GM21367 (cell line): ENCODE results near the gene GUCY1A2.

Source experiments
- ATAC-seq: cut with Tn5 transposase; IDR thresholded peaks from one replicate; pipeline ENCODE4 v1.9.1; 2021; ENCODE audit not compliant: unreplicated experiment

GUCY1A2 gene

GRCh38 chr11:106681435-106681834 lies 336.8 kb downstream of the GUCY1A2 start:
- no peak for ATAC-seq

DNA sequence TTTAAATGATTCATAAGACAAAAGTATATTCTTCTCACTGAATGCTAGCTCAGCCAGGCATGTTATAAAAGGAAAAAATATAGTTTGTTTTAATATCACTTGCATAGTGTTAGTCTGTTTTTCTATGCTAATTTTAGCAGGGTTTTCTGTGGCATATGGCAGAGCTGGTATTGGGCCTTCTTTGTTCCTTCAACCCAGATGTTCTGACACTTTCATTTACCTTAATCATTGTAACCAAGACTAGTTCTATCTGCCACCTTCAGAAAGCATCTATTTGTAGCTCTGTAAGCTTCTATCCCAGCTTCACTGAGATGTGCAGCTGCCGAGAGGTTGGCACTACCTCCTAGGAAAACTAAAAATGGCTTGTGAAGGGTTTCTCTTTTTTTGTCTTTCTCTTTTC lies 338.7 kb downstream of the GUCY1A2 start:
- no peak for ATAC-seq

- ATAC-seq: no peak
These were observed 339.1 kb downstream of the GUCY1A2 start for GRCh38 chr11:106679181-106679580.

DNA sequence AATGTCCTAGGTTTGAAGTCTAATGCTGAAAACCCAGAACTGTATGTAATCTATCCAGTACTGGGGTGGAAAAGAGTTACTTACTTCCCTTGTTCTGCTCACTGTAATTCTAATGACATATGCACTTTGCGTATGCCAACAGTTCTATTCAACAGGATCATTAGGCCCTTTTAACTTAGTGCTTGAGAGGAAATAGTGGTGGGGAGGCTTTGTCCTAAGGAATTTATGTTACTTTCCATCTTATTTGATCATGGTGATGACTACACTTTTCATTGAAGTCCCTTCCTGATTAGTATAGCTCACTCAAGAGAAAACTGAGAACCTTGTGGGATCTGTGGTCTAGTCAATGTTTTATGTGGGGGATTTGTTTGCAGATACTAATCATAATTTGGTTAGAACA lies 348.2 kb downstream of the GUCY1A2 start:
- ATAC-seq: no peak

DNA sequence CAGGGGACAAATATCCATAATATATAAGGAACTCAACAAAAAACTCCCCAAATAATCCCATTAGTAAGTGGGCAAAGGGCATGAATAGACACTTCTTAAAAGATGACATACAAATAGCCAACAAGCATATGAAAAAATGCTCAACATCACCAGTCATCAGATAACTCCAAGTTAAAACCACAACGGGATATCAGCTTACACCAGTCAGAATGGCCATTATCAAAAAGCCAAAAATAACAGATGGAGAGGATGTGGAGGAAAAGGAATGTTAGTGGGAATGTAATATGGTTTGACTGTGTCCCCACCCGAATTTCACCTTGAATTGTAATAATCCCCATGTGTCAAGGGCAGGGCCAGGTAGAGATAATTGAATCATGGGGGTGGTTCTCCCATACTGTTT lies 350.1 kb downstream of the GUCY1A2 start:
- ATAC-seq: no peak

GRCh38 chr11:106656646-106657045 lies 361.6 kb downstream of the GUCY1A2 start:
- ATAC-seq: no peak

DNA sequence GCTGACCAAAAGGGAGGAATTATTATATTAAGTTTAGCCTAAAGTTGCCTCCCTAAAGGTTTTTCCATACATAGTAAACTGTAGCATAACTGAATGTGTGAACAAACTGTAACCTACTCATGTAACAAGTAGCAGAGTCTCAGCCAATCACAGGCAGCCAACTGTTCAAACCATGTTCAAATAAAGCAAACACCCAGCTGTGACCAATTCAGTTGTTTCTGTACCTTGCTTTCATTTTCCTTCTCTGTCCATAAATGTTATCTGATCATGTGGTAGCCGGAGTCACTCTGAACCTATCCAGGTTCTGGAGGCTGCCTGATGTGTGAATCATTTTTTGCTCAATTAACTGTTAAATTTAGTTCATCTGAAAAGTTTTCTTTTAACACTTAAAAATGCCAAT lies 373.5 kb downstream of the GUCY1A2 start:
- ATAC-seq: no peak

DNA sequence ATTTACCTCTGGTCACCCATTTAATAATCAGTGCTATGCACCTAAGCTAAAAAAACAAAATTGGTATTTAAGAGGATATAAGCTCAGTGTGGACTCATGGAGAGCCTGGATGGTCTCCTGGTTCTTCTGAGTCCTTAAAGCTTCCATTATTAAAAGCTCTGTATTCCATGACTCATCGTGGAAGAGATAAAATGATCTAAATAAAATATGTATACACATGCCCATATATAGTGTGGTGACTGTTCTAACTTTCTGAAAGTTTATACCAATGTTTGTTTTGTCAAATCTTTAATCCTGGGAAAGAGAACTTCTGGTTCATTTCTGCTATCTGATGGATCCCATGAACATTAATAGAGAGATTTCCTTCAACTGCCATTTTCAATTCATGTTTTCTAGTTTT lies 375.9 kb downstream of the GUCY1A2 start:
- ATAC-seq: no peak

DNA sequence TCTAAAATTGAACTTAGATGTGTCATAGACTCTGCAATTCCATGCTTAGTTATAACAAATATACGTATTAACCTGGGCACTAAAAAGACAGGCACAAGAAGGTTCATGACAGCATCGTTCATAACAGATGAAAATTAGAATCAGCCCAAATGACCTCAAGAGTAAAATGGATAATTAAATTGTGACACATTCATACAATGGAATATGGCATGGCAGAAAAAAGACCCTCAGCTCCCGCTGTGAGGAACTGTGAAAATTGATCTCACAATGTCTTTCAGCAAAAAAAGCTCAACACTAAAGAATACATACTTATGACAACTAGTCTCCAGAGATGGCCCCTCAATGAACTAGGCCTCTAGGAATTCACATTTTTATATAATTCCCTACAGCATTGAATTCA lies 386.0 kb downstream of the GUCY1A2 start:
- no peak for ATAC-seq

- ATAC-seq: no peak
These were observed 390.6 kb downstream of the GUCY1A2 start for GRCh38 chr11:106627694-106628093.

- no peak for ATAC-seq
These were observed 392.7 kb downstream of the GUCY1A2 start for GRCh38 chr11:106625566-106625965.

DNA sequence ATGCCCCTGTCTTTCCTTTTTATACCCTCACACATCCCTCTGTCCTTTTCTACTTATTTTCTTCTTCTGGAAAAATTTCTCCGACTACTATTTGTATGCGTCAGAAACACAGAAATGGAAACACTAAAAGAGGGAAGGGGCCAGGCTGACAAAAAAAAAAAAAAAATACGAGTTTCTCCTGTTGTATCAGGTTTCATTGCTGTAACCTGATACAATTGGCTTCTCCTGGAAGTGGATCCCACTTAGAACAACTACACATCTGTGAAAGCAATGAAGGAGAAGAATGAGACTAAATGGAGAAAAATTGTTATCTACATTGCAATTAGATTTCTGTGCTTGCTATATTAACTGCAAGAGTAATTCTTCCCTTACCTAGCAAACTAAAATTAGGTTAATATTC lies 393.9 kb downstream of the GUCY1A2 start:
- no peak for ATAC-seq
